ENCODE data around the gene PRPSAP1.
"Not testable (repeated sequence)": the region's sequence is repeated elsewhere in the genome, so short reads cannot be mapped to it uniquely, and the experiment has no call there.

Gene PRPSAP1

DNA sequence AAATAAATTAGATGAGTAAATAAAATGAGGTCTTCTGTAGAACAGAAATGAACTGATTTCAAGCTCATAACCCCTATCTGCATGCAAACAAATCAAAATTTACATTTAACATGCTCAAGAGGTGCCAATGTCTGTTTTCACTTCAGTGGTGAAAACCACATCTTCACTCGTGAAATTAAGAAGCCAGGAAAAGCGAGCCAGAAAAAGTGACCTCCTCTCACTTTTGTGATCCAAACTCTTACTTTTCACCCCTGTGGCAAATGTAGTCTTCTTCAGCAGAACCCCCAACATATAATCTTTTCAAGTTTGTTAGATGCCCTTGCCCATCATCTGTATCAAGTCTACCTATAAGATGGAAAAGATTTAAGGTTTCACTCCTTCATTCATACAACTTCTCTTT, 36.2 kb downstream of the PRPSAP1 start:
- DNase-seq (ENCODE audit: low read depth), result no peak

DNA sequence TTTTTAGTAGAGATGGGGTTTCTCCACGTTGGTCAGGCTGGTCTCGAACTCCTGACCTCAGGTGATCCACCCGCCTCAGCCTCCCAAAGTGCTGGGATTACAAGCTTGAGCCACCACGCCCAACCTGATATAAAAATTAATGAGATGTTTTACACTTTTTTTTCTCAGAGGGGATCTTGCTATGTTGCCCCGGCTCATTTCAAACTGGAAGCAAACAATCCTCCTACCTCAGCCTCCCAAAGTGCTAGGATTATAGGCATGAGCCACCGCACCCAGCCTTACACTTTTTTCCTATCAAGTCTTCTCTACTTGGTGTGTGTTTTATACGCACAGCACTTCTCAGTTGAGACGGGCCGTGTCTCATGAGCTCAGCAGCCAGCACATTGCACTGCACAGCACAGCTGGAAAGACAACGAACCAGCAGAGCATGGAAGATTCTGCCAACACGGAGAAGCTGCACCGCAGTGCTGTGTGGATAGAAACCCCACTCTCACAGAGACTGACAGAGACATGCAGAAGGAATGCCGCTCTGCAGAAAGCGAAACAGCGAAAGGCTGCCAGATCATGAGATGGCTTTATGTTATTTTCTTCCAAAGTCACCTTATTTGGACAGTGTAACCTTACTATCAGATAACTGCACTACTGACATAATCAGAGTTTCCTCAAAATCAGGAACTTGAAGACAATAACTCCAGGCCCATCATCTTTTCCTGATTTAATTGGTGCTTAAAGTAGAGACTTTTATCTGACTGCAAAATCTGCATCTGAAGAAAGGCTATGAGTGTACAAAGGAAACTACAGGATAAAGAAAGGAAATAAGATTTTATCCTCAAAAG, 39.1 kb downstream of the PRPSAP1 start:
- DNase-seq (ENCODE audit: low read depth), result no peak

DNA sequence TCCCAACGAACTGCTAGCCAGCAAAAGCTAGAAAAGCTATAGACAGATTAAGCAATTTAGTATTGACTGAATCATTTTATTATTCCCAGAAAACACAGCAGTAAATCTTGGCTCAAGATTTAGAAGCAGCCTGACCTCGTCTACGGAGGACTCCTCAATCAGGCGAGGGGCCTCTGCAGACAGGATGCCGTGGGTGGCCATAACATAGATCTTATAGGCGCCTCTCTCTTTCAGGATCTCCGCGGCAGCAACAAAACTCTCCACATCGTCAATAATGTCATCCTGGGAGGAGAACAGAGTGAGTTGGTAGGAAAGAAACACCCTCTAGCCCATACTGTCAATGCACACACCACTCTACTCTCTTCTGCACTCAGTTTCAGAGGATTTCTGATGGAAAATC, 41.0 kb downstream of the PRPSAP1 start:
- DNase-seq (ENCODE audit: low read depth), result no peak

DNA sequence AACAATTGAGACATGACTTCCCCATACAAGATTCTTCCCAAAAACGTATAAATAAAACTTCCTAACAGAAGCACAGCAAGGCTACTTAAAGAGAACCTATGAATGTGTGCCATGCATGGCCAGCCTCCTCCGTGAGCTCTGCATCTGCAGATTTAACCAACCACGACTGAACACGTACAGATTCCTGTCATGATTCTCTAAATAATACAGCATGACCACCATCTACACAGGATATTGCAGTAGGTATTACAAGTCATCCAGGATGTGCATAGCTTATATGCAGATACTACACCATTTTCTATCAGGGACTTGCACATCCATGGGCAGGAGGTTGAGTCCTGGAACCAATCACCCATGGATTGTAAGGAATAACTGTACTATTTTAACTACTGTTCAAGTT, 44.3 kb downstream of the PRPSAP1 start:
- DNase-seq (ENCODE audit: low read depth), result no peak

DNA sequence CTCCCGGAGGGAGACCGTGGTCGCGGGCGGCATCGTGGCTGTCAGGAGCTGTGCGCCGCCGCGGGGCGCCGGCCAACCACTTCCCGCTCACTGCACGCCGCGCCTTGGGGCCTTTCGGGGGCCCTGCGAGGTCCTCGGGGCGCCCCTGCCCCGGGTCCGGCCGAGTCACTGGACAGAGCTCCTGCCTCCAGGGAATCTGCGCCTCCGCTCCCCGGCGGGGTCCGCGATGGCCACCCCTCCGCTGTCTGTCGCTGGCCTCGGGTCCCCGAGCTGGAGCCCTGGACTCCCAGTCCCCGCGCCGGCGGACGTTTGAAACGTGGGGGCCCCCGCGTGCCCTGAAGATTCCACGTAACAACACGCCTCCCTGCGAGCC, 45.8 kb downstream of the PRPSAP1 start, which contains the start of gene QRICH2:
Gene QRICH2, minus strand, starts transcription at position 311 of the 373 bp plus-strand sequence. Its CDS starts 278 bp downstream, at position 33.
- no peak for DNase-seq (ENCODE audit: low read depth)

DNA sequence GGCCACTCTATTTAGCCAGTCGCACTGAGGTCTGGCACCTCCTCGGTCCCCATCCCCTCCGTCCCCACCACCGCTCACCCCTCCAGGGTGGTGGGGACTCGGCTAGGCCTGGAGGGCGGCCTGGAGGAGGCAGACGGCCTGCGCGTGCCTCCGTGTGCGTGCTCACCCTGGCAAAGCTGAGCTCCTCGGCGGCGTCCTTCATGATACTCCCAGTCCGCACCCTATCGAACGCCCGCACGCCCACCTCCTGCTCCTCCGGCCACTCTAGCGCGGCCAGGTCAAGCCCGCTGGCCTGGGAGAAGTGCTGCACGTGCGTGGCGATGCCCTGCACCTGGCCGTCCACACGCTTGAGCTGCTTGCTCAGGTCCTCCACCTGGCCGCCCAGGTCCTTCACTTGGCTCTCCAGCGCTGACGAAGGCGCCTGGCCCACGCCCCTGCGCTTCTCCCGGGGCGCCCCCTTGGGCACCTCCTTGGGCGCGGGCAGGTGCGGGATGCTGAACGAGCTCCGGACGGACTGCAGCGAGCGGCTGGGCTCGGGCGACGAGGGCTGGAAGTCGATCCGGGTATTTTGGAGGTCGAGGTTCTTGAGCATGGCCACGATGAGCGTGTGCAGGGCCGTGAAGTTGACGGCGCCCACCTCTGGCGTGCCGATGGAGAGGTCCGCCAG, 46.3 kb downstream of the PRPSAP1 start:
- DNase-seq (ENCODE audit: low read depth), result no peak

DNA sequence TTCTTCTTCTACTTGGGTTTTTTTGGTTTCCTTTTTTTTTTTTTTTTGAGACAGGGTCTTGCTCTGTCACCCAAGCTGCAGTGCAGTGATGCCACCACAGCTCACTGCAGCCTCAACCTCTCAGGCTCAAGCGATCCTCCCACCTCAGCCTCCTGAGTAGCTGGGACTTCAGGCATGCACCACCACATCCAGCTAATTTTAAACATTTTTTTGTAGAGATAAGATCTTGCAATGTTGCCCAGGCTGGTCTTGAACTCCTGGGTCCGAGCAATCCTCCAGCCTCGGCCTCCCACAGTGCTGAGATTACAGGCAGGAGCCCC, 48.6 kb downstream of the PRPSAP1 start:
- not testable (repeated sequence) for DNase-seq (ENCODE audit: low read depth)

DNA sequence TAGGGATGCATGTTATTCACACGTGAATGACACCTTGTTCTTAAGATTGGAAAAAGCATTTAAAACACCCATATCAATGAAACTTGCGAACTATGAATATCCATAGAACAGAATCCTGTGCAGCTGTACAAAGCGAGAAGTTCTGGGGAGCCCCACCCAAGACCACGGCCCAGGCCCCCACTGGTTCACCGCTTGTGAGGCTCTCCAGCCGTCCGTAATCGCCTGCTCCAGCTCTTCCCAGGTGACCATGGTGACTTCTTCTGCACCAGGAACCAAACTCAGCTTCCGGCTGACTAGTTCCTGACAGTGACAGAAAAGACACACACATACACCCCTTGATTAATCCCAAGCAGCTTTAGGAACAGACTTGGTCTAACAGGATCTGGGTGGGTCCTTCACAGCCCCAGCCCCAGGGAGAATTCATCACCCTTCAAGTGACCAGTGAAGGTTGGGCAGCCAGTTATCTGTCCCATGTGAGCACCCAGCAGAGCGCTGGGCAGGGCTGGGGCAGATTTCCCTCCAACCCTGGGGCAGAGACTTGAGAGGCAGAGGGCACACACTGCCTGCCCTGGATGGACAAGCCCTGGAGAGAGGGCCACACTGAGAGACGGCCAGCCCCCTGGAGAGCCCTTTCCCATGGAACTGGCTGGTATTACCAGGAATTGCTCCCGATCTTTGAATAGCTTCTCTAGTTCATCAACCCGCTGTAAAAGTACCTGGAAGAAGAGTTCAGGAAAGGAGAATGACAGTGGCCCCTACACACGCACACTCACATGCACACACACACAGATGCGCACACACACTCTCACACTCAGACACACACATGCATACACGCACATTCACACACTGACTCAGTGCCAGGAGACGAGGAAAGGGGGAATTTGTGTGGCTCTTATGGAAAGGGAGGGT, 49.2 kb downstream of the PRPSAP1 start:
- no peak for DNase-seq (ENCODE audit: low read depth)

DNA sequence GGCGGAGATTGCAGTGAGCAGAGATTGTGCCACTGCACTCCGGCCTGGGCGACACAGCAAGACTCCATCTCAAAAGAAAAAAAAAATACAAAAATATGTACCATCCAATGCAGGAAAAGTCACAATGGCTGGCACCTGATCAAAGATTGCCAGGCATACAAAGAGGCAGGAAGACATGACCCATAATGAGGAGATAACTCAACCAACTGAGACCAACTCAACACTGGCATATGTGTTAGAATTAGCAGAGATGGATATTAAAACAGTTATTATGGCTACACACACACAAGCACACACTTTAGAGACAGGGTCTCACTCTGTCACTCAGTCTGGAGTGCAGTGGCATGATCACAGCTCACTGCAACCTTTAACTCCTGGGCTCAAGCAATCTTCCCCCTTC, 56.3 kb downstream of the PRPSAP1 start:
- DNase-seq (ENCODE audit: low read depth), result no peak

DNA sequence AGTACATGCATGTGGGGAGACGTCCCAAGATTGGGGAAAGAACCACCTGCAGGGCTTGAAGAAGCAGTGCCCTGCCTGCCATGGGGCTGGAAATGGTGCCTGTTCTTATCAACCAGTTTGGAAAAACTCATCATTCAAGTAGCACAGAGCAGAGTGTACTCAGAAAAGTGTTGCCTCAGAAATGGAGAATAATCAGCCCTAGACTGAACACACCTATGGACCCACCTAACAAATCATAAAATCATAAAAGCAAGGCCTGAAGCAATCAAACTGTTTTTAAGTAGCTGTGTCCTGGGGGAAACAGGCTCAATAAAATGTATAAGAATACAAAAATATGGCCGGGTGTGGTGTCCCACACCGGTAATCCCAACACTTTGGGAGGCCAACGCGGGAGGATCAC, 56.8 kb downstream of the PRPSAP1 start:
- DNase-seq (ENCODE audit: low read depth), result no peak

DNA sequence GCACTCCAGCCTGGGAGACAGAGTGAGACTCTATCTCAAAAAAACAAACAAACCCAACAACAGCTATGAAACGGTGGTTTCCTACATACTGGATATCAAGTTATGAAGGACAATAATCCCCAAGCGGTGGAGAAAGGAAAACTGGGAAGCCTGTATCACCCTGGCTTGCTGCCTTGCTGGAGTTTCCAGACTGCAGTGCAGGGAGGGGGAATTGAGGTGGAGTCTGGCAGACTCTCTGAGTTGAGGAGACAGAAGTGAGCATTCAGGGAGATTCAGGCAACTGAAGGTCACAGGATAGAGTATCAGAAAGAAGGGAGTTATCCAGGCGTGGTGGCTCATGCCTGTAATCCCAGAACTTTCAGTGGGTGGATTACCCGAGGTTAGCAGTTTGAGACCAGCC, 57.5 kb downstream of the PRPSAP1 start:
- no peak for DNase-seq (ENCODE audit: low read depth)

DNA sequence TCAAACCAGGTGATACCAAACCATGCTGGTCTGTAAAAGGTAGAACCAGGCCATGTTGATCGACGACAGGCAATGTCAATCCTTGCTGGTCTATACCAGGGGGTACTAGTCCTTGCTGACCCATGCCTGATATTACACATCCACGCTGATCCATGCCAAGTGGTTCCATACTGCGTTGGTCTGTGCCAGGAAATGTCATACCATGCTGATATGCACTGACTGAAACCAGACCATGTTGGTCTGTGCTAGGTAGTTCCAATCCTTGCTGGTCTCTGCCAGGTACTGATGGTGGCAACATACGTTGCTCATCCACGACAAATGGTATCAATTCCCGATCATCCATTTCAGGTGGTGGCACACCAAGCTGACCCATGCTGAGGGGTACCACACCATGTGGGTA, 60.6 kb downstream of the PRPSAP1 start:
- DNase-seq (ENCODE audit: low read depth), result no peak

DNA sequence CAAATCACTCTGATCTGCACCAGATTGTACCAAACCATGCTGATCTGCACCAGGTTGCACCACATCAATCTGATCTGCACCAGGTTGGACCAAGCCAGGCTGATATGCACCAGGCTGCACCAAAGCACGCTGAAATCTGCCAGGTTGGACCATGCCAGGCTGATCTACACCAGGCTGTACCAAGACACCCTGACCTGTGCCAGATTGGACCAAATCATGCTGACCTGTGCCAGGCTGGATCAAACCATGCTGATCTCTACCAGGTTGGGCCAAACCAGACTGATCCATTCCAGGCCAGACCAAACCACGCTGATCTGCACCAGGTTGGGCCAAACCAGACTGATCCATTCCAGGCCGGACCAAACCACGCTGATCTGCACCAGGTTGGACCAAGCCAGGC, 61.1 kb downstream of the PRPSAP1 start:
- no peak for DNase-seq (ENCODE audit: low read depth)

DNA sequence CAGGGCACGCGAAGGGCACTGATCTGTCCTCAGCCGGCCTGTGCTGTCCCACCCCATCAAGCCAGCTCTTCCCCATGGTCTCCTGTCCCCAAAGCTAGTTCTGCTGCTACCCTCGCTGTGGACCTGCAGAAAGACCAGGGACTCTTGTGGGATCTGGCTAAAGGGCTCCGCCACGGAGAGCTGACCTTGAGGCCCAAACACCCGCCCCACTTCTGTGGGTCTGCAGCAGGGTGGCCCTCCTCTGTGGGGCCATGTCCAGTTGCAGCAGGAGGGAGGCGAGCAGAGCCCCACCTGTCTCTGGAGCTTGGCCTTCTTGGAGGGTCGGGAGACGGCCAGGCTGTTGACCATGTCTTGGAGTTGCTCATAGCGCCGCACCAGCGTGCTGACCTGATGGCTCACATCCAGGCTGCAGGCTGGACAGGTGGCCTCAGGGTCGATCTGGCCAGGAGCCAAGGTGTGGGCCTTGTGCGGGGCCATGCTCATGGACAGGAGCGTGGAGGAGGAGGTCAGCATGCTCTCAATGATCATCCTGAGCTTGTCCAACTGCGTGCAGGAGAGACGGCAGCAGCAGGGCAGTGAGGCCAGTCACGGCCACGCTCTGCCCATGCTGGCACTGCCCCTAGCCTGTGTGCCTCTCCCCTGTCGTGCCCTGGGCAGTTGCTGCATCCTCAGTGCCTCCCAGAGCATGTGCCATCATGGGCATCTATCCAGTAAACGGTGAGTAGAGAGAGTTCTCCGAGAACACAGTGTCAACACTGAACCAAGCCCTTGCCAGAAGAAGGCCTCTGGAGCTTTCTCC, 71.9 kb downstream of the PRPSAP1 start:
- no peak for DNase-seq (ENCODE audit: low read depth)

DNA sequence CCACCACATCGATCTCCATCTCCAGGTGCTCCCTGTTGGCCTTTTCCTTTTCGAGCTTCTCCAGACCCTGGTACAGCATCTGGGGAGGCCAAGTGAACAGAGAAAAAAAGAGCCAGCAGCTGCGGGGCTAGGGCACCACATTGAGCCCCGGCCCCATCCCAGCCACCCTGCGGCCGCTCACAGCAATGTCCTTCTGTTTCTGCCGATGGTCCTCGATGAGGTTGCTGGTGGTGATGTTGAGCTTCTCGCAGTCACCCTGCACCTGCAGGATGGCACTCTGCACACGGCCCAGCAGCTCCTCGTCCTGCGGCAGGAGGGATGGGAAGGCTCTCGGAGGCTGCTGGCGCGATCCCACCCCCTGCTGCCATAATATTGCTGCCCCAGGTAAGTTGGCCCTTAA, 73.1 kb downstream of the PRPSAP1 start:
- DNase-seq (ENCODE audit: low read depth), result no peak

DNA sequence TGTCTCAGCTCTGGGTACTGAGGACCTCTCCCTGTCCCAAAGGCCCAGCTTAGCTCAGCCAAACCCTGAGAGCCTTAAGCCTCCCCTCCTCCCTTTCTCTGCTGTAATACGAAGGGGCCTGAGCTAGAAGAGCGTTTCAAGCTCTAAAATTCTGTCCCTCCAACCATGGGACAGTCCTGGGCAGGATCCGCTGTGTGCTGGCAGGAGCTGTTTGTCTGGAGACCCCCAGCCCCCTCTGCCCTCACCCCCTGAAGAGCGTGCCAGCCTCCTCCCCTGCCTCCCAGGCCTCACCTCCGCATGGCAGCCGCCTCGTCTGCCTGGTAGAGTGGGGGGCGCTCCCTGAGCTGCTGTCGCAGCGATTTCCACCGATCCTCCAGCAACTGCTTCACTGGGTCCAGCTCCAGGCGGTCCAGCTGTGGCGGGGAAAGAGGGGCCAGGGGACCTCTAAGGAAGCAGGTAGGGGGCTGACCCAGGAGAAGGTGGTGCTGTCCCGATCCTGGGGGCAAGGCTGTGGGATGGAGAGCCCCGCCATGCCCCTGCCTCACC, 73.9 kb downstream of the PRPSAP1 start:
- DNase-seq (ENCODE audit: low read depth), result no peak

DNA sequence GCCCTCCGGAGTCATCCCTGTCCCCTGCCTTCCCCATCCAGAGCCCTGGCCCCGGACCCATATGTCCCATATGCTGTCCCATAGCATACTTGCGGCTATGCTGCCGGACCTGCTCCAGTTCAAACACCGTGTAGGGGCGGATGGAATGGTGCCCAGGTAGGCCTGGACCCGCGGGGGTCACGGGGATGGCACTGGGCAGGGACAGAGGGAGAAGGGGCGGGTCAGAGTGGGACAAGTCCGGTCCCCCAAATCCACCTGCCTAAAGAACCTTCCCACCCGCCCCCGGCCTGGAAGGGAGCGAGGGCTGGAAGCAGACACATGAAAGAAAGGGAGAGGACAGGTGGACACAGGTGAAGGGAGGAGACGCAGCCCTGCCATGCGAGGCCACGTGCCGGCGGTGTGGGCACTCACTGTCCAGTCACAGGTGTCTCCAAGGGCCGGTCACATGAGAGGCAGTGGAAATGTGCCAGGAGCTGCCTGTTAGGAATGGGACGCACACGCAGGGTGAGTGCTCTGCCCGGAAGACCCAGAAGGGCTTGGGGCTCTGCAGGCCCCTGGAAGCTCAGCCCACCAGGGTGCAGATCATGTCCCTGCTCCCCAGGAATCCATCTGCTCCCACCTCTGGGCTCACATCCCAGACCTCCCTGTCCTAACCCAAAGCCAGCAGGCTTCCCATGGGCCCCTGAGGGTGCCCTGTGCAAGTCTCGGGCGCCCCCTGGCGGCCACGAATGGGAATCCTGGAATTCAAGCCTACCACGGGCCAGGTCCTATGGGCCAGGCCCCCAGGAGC, 74.6 kb downstream of the PRPSAP1 start:
- peak; percentile 50 for DNase-seq (ENCODE audit: low read depth)

DNA sequence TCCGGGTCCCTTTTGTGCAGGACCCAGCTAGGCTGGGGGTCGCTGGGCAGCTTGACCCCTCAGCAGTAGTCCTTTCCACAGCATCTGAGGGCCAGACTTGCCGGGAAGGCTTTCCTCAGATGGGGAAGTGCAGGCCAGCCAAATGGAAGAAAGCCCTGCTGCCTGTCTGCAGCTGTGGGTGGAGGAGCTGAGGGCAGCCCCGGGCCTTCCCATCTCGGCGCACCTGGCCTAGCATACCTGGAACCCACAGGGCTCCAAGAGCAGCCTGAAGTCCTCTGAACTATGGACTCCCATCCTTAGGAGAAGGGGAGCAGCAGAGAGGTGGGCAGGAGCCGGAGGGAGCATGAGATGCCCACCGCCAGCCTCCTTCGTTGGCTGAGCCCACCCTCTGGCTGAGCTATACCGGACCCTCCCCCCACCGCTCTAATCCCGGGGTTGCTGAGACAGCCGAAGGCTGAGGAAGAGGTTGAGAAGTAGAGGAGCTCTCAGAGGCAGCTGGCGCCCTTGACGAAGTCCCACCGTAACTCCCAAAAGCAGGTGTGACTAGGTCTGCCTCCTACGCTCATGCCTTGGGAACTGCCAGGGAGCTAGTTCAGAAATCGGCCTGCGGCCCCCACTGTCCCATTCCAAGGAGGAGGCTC, 75.3 kb downstream of the PRPSAP1 start:
- no peak for DNase-seq (ENCODE audit: low read depth)

DNA sequence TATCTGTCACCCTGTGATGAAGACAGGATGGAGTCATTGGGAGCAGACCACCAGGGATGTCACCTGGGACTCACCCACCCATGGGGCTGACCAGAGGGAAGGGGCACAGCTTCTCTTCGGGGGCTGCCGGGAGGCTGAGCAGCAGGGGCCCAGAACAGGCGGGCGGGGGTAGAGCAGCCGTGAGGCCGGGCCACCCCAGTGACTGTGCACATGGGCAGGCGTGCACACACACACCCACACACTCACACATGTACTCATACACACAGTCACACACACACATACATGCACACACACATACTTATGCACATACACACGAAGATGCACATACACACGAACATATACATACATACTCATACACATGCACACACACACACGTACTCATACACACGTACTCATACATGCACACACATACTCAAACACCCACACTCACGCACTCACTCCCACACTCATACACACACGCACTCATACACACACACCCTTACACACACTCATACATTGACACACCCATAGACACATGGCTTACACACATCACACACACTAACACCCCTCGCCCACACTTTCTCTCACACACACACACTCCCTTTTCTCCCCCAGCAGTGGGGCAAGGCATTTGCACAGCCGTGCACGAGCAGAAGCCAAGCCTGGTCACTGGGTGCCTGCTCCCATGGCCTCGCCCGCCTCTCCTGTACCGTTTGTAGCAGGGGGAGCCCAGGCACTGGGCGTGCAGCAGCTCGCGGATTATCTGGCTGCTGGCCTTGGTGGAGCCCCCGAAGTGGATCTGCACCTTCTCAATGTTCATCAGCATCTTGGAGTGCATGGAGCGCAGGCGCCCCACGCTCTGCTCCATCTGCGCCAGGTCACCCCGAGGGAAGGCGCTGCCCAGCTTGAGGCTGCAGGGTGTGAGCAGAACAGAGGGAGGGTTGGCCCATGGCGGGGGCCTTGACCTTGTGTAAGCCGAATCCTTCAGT, 76.1 kb downstream of the PRPSAP1 start:
- DNase-seq (ENCODE audit: low read depth), result no peak
